HepG2 (cell line): Measurements from ENCODE around the gene WDR6. TPM values are rescaled to one million over a fixed set of nuclear protein-coding genes. Genes with fewer than 3 reads are reported as not detected.
A peak's percentile ranks its signal among the peaks of the same experiment; 100 is the strongest.

ENCODE experiments used
- CBX1 ChIP-seq: IDR thresholded peaks from one replicate; pipeline ENCODE4 v1.6.1; 2016; ENCODE audit warnings: antibody characterized with exemption, low read depth
- DBP ChIP-seq: sonication (generic); formaldehyde crosslinking; IDR thresholded peaks from 2 replicates; pipeline ENCODE4 v1.4.0; 2020; ENCODE audit warnings: missing genetic modification reagents; ENCODE audit errors: not compliant biosample characterization
- KDM4B ChIP-seq: sonication (generic); formaldehyde crosslinking; IDR thresholded peaks from 2 replicates; pipeline ENCODE4 v1.4.0; 2020; ENCODE audit warnings: missing genetic modification reagents
- XBP1 ChIP-seq: sonication (generic); formaldehyde crosslinking; IDR thresholded peaks from 2 replicates; pipeline ENCODE4 v1.5.0; 2020; ENCODE audit warnings: missing genetic modification reagents
- ZBTB21 ChIP-seq: sonication (generic); formaldehyde crosslinking; IDR thresholded peaks from 2 replicates; pipeline ENCODE4 v1.4.0; 2020; ENCODE audit warnings: missing genetic modification reagents
- ZBTB7A ChIP-seq: sonication (generic); formaldehyde crosslinking; IDR thresholded peaks from 2 replicates; pipeline ENCODE4 v1.8.0; 2022; ENCODE audit warnings: mild to moderate bottlenecking, missing genetic modification reagents
- ZHX2 ChIP-seq, 2 experiments: sonication (generic) in 1 of 2; formaldehyde crosslinking in 1 of 2; IDR thresholded peaks; 2 replicates each; pipeline versions ENCODE4 v1.6.1 to v1.9.0; 2014 to 2022; ENCODE audit warnings: antibody characterized with exemption in 1 of 2, borderline replicate concordance in 1 of 2, inconsistent platforms in 1 of 2, low read depth in 1 of 2, missing genetic modification reagents in 1 of 2
- ZNF292 ChIP-seq: sonication (generic); formaldehyde crosslinking; IDR thresholded peaks from 2 replicates; pipeline ENCODE4 v1.8.1; 2022; ENCODE audit warnings: mild to moderate bottlenecking, low read depth, missing genetic modification reagents, borderline replicate concordance
- ZNF33B ChIP-seq: sonication (generic); formaldehyde crosslinking; IDR thresholded peaks from 2 replicates; pipeline ENCODE4 v1.5.1; 2020; ENCODE audit warnings: mild to moderate bottlenecking, missing genetic modification reagents
- ZNF530 ChIP-seq: sonication (generic); formaldehyde crosslinking; IDR thresholded peaks from 2 replicates; pipeline ENCODE4 v1.5.0; 2020; ENCODE audit warnings: low read depth, mild to moderate bottlenecking, missing genetic modification reagents
- polyA plus RNA-seq, 8 experiments: library from polyadenylated mRNA; depleted of rRNA in 3 of 8; stranded (reverse) in 7 of 8; unstranded in 1 of 8; fragments of >200 nt; fragmentation: Illumina TruSeq in 4 of 8; extraction: Trizol in 4 of 8; gene quantifications; 2 replicates each; pipeline versions ENCODE4 v1.2.1 to v1.2.3, GENCODE V29; 2011 to 2016; ENCODE audit warnings: low read depth in 4 of 8, missing spikeins in 1 of 8, mixed read lengths in 1 of 8; ENCODE audit not compliant: insufficient read depth in 1 of 8
- total RNA-seq, 5 experiments: library from RNA; depleted of rRNA; stranded (reverse); fragments of >200 nt; fragmentation: Illumina TruSeq; extraction: Trizol; gene quantifications; 2 replicates each; pipeline ENCODE4 v1.2.3, GENCODE V29; 2016; ENCODE audit warnings: low read depth in 1 of 5

WDR6 gene
- total and polyA plus RNA-seq, 2 of the 13 experiments (the other 11 are each of a cell fraction or from before 2014, with no cell fraction given) = 73.4 to 139 TPM

GRCh38 chr3:49006408-49007067 is 653 bp upstream of the WDR6 start (continued):
- TF ChIP-seq ZHX2 (IDR thresholded peaks at IDR 0.05; ENCODE audit: low read depth) (no peak), ZHX2 (CRISPR knock-in tag; IDR thresholded peaks at IDR 0.05; ENCODE audit: borderline replicate concordance) (0 out of 2 replicates have a peak, but pooled peaks have one; percentile 82), ZNF292 (CRISPR knock-in tag) (peak; percentile 6; the same call in 1 of the 2 replicates), ZNF33B (CRISPR knock-in tag) (0 out of 2 replicates have a peak, but pooled peaks have one; percentile 5), CBX1 (peak; percentile 1), ZBTB21 (0 out of 2 replicates have a peak, but pooled peaks have one; percentile 16), DBP (no peak), ZBTB7A (CRISPR knock-in tag) (peak; percentile 15; the same call in 1 of the 2 replicates), XBP1 (0 out of 2 replicates have a peak, but pooled peaks have one; percentile 29), ZNF530 (CRISPR knock-in tag) (no peak), KDM4B (0 out of 2 replicates have a peak, but pooled peaks have one; percentile 15)
